ENCODE results near the gene NHP2.

Gene NHP2

DNA sequence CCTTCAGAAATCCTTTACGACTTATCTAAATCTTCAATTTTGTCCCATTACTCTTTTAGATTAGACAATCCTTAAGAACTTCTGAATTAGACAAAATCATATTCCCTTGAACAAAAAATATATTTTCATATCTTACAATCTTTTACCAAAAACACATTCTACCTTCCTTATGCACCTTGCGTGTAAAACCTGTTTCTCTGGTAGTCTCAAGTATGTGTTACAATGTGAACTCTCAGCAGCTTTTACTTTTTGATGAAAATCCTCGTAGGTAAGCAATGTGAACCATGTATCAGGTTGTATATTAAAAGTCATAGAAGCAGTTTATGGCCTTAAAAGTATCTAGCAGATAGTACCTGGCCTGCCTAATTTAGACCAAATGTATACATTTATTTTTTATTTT, 20.8 kb upstream of the NHP2 start:
- DNase-seq = no peak

DNA sequence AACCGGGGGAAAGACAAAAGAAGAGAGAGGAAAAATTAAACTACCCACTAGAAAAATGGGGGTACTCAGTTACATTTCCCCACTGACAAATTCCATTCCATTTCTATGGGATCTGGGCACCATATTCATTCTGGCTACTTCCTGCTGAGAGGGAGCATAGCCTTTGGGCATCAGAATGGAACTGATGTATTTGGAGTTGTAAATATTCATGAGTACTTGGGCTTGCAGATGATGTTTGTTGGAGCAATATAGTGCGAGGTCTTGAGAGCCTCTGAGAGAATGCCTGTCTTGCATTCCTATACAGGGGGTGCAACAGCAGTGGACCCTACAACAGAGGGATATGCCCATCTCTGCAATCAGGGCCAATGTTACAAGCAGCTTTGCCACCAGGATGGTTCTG, 16.8 kb upstream of the NHP2 start:
- DNase-seq = no peak

DNA sequence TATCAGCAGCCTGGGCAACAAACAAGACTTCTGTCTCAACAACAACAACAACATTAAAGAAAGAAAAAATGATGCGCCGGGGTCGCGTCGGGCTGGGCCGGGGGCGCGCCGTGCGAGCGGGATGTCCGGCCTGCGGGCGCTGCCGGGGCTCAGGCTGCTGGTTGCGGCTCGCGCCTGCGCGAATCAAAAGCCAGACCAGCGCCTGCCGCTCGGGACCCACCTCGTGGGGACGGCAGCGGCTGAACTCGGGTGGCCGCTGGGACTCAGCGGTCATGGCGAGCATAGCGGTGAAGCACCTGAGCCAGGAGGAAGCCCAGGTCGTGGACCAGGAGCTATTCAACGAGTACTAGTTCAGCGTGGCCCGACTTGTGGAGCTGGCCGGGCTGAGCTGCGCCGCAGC, 11.9 kb upstream of the NHP2 start:
- DNase-seq = no peak

DNA sequence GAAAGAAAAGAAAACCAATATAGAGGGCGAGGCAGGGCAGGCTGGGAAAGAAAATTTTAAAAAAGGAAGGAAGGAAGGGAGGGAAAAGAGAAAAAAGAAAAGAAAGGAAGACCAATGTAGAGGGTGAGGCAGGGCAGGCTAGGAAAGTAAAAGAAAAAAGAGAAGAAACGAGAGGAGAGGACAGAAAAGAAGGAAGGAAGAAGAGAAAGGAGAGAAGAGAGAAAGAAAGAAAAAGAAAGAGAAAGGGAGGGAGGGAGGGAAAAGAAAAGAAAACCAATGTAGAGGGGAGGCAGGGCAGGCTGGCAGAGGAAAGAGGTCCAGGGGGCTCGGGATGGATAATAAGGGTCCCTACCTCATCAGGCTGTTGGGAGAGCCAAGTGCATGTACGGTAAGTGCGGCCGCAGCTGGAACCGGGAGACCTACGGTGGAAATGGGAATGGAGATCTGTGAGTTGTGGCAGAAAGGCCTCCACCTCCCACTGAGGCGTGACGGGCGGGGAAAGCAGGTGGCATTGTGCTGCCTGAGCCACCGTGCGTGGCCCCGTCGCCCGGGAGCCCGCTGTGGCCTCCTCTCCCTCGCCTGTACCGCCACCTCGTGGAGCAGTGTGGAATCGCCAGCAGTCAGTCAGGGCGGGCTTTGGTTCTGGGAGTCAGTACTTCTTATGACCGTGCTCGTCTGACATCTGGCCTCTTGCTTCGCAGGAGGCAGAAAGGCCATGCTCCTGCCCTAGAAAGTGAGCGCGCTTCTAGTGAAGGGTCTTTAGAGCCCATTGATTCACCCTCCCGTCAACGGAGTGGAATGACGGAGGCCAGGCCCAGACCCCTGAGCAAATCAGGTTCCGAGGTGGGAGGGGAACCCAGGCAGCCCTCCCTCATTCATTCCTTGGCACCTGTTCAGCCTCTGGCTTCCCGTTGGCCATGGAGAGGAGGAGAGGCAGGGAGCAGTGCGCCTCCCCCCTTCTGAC, 10.4 kb upstream of the NHP2 start:
- peak; percentile 63 for DNase-seq

DNA sequence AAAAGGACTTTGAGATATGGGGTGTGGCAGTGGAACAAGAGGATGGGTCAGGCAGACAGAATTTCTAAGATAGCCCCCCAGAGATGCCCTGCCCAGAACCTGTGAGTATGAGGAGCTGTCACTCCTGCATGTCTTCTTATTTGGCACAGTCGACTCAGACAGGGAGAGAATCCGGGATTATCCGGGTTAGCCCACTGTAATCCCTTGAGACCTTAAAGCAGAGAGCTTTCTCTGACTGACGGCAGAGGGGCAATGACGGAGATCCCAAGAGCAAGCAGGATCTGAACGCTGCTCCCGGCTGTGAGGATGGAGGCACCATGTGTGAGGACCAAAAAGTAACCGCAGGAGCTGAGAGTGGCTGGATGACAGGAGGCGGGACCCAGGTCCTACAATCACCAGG, 8.8 kb upstream of the NHP2 start:
- no peak for DNase-seq

DNA sequence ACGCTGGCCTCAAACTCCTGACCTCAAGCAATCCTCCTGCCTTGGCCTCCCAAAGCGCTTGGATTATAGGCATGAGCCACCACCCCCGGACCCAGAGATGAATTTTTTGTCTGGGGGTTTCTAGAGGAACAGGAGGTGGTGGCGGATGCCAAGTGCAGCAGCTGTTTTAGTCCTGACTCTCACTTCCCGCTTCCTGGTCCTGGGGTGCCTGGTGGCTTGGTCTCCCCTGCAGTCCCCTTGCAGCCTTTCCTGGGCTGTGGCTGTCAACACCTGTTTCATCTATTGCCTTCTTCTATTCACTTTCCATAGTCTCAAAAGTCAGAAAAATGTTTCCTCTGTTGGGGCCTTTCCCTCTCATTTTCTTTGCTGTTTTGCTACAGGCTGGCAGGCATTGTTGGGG, 6.5 kb upstream of the NHP2 start:
- DNase-seq = no peak

DNA sequence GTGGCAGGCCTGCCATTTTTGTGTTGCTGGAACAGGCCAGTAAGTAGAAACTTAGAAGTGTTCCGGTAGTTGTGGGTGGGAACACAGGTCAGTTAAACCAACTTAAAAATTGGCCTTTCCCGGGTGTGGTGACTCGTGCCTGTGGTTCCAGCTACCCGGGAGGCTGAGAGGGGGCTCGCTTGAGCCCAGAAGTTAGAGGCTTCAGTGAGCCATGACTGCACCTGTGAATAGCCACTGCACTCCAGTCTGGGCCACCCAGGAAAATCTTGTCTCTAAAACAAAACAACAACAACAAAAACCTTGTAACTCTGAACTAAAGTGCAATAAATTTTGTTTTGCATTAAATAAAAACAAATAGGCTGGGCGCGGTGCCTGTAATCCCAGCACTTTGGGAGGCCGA, 1.4 kb upstream of the NHP2 start:
- no peak for DNase-seq

DNA sequence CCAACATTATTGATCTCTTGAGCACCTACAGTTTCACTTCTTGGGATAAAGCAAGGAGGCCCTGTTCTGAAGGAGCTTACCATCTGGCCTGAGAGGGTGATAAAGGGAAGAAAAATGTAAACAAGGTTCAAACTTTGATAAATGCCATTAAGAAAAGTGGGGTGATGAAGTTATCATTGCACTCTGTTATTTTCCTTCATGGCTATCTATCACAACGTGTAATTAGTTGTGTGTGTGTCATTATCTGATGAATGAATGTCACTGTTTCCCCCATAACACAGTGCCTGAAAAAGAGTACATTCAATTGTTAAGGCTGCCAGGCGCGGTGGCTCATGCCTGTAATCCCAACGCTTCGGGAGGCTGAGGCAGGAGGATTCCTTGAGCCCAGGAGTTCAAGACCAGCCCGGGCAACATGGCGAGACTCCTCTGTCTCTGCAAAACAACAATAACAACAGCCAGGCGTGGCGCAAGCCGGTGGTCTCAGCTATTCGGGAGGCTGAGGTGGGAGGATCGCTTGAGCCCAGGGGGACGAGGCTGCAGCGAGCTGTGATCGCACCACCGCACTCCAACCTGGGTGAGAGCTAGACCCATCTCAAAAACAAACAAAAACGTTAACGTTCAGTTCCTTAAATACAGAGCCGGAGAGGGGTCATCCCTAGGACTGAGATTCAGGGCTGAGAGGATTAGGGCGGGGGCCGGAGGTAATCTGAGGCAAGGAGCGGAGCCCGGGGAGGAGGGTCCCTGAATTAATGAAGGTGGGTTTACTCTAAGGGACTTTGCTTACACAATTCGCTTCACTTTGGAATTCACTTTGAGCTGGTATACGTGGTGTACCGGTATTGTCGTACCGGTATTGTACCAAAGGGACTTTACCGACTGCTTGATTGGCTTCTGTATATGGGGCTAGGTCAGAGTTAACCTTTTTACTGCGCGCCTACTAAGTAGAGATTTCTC, 917 bp downstream of the NHP2 start:
- no peak for DNase-seq

DNA sequence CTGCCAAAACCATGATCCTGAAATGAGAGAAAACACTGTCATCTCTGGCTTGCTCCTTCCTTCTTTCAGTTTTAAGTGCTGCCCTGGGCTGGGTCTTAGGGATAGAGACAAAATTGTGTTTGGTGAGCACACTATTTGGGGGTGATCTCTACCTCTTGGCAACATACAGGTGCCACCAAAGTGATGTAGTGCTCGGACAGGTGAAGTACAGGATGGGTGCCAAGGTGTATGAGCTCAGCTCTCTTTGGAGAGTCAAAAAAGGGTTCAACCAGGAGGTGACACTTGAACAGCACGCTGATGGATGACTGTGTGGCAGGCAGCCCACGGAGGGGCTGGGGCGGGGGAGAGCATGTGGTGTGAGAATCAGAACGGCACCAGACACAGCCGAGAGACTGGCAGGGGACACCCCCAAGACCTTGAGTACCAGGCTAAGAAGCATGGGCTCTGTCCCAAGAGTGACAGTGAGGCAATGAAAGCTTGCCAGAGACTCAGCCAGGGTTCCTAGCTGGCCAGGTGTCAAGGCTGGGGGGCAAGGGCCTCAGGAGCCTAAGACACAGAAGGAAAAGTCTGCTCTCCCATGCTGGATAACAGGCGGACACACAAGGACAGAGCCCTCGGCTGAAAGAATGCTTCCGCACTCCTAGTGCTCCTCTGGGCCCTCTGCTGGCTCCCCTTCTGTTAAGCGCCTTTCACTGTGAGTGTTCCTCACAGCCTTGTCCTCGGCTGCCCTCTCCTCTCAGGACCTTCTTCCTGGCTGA, 2.5 kb downstream of the NHP2 start:
- DNase-seq = no peak

DNA sequence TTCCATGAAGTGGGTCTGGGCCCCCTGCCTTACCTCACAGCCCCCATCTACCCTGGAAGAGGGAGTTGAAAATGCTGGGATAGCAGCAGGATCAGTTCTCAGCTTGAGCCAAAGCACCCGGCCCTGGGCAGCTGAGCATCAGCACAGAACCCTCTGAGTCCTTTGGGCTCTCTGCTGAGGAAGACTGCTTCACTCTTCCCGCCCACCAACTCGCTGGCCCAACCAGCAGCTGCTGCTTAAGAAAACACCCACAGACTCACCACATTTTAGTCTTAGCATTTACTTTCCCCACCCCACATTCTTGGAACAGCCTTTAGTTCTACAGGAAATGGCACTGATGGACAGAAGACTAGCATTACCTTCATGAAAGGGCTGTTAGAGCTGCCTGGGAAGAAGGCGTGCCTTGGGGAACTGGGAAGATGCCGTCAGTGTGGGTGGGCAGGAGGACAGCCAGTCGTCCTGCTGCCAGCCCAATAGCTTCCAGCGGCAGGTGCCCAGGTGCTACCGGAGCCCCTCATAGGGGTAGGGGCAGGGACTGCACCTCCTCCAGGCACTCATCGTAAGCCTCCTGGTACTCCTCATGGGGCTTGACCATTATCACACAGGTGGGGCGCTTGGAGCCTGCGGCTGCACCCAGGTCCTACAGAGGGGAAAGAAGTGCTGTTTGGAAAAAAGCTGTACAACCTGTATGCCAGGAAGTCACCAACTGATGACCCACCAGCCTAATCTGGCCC, 4.3 kb downstream of the NHP2 start:
- DNase-seq = no peak

DNA sequence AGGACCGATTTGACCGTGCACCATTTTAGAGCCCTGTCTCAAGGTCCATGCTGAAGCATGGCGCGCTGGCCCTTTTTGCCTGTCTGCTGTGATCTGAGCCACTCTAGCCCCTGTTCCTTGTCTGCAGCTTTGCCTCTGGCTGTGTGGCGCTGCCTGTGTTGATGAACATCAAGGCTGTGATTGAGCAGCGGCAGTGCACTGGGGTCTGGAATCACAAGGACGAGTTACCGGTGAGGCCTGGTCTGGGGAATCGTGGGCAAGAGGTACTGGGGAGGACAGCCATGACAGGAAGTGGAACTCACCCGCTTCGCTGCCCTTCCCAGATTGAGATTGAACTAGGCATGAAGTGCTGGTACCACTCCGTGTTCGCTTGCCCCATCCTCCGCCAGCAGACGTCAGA, 6.3 kb downstream of the NHP2 start:
- DNase-seq = no peak

DNA sequence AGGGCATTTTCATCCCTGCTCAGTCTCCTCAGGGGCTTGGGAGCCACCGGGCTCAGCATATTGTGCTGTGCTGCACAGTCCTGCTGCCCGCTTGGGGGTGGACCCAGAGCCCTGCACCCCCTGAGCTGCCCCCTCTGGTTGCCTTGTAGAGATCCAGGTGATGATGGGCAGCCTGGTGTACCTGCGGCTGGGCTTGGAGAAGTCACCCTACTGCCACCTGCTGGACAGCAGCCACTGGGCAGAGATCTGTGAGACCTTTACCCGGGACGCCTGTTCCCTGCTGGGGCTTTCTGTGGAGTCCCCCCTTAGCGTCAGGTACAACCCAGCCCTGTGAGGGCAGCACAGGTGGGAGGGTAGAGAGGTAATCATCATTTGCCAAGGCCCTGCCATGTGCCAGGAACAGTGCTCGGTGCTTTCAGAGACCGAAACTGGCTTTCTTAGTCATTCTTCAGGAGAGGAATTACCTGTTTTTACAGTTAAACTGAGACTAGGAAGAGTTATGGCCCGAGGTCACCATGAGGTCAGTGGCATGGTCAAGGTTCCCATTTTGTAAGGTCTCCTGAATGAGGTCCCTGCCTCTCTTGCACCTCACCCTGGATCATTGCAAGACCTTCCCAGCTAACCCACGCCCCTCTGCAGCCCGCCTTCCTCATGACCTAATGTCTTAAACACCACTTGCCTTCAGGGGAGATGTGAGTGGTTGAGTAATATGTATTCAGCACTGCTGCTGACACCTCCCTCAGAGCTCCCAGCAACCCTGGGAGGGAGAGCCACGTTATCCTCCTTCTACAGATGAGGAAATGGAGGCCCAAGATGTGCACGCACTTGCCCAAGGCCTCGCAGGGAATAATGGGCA, 7.5 kb downstream of the NHP2 start:
- DNase-seq = no peak

DNA sequence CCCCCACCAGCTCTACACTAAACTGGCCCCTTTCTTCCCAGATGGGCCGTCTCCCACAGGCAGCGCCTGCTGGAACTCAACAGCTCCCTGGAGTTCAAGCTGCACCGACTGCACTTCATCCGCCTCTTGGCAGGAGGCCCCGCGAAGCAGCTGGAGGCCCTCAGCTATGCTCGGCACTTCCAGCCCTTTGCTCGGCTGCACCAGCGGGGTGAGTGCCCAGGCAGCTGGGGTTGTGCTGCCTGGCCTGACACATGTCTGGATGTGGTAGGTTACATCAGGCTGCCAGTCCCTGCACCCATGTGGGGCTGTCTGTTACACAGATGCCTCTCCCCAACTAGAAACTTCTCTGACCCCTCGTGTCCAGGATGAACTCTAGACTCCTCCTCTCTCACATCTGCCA, 9.8 kb downstream of the NHP2 start:
- no peak for DNase-seq

DNA sequence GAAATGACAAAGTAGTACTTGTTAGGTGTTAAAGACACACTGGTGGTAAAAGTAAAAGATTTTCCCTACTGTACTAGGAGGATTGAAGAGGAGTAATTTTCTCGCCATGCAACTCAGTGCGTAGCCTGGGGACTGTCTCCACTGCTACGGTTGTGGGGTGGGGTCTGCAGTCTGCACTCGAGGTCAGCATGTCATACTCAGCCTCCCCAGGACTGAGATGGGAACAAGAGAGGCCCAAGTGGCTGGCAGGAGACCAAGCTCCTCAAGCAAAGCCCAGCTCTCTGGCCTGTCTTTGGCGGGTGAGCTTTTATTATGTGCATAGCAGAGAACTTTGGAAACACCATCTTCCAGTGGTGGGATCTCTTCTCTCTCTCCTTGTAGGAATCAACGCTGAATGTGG, 10.4 kb downstream of the NHP2 start:
- no peak for DNase-seq

DNA sequence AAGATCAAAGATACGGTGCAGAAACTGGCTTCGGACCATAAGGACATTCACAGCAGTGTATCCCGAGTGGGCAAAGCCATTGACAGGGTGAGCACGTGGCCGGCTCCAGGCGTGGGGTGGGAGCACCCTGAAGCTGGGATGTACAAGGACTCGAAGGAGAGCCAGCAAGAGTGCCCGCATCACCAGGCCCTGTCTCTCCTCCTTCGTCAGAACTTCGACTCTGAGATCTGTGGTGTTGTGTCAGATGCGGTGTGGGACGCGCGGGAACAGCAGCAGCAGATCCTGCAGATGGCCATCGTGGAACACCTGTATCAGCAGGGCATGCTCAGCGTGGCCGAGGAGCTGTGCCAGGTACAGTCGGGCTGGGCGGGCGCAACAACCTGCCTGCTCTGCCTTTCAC, 11.0 kb downstream of the NHP2 start:
- DNase-seq = no peak

DNA sequence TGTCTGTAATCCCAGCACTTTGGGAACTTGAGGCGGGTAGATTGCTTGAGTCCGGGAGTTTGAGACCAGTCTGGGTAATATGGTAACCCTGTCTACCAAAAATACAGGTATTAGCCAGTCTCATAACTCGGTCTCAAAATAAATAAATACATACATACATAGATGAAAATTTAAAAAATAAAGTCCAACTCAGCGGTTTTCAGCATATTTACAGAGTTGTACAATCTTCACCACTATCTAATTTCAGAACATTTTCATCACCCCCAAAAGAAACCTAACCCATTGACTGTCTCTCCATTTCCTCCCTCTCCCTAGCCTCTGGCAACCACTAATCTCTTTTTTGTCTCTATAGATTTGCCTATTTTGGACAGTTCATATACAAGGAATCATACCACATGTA, 12.1 kb downstream of the NHP2 start:
- DNase-seq = no peak

DNA sequence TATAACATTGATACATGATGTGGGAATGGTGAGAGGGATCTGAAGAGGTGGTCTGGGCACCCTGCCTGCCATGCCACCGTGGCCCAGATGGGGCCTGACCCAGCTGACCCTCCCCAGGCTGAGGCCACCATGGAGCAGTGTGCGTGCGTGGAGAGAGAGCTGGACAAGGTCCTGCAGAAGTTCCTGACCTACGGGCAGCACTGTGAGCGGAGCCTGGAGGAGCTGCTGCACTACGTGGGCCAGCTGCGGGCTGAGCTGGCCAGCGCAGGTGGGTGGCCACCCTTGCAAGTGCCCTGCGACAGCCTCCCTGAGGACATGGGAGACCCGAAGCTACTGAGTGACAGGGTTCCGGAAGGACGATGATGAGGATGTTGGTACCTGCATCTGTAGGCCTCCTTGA, 15.7 kb downstream of the NHP2 start:
- DNase-seq = no peak

DNA sequence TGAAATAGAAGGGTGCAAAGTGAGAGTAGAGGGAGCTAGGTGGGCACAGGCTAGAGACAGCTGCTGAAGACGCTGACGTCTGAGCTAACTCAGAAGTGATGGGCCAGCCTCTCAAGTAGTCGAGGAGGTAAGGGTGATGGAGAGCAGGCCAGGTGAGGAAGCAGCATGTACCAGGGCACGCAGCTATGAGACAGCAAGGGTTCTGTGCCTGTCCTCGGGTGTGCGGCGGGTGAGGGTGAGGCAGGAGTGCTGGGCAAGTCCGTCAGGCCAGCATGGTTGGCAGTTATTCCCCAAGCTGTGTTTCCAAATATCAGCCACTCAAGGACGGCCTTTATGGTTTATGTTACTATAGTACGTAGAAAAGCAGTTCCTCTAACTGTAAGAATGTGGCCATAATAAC, 16.7 kb downstream of the NHP2 start:
- DNase-seq = no peak

DNA sequence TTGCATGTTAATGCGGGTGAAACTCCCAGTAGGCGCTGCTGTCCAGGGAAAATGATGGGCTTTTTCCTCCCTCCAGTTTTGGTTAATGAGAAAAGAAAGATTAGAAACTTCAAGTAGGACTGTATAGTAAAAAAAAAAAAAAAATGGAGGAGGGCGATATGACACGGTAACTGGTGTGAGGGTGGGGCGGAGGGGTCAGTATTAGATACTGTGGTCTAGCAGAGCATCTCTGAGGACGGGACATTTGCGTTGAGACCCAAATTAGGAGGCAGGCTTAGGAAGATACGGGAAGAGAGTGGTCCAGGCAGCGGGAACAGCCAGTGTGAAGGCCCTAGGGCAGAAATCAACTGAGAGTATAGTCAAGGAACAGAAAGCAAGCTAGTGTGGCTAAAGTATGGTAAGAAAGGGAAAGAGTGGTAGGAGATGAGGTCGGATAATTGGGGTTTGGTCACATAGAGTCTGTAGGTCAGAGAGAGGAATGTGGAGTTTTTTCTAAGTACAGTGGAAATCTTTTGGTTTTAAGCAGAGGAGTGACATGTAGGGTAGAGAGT, 22.2 kb downstream of the NHP2 start:
- no peak for DNase-seq

DNA sequence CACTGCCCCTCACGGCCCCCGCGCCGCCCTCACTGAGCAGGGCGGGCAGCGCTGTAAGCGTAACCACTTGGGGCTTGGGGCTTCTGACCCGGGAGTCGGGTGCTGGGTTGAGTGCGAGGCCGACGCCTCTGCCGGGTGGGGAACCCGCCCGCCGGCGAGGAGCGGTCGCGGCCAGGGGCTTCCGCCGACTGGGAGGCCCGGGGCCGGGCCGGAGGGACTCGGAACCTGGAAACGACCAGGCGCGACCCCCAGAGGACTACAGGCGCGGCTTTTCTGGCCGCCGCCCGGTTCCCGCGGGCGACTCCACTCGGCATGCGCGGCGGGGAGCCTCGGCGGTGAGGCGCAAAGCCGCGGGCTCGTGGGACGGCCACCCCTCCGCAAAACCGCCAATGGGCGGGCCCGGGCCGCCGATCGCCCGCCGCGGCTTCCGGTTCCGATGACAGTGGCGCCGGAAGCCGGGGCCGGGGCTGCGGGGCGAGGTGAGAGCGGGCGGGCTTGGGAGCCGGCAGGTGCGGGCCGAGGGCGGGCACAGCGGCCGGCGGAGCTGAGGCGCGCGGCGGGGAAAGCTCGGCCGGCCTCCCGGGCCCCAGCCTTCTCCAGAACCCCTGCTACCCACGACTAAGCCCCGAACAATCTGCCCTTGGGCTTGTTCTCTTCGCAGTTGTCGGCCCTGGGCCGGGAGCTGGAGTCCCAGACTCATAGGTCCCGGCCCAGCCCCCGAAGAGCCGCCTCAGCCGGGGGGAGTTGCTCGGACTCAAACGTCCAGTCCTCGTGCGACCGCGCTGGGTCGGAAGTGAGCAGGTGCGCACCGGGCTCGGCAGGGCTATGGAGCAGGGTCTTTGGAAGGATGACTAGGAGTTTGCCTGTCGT, 22.9 kb downstream of the NHP2 start, which contains the start of gene RMND5B:
TSS of gene RMND5B (plus strand) at position 439 of the 870 bp plus-strand sequence. CDS start 7,106 bp downstream, outside the sequence.
- DNase-seq = peak; percentile 68
